NCI-H748 (cell line): Measurements from ENCODE around the gene NRIP2.

Experiments used
- DNase-seq: peaks from one replicate; lab custom pipeline; 2025; ENCODE audit not compliant: unreplicated experiment; lab: John Stamatoyannopoulos, UW

Gene NRIP2

GRCh38 chr12:2811801-2812200 lies 23.0 kb downstream of the NRIP2 start:
- no peak for DNase-seq

- no peak for DNase-seq
Measured at GRCh38 chr12:2806700-2807099, 28.1 kb downstream of the NRIP2 start.

- DNase-seq = no peak
Measured at GRCh38 chr12:2805143-2805520, 29.7 kb downstream of the NRIP2 start.

GRCh38 chr12:2804393-2805142 lies 30.3 kb downstream of the NRIP2 start:
- no peak for DNase-seq

GRCh38 chr12:2803635-2804392 lies 31.0 kb downstream of the NRIP2 start:
- no peak for DNase-seq

GRCh38 chr12:2801044-2801783 lies 33.6 kb downstream of the NRIP2 start:
- no peak for DNase-seq

GRCh38 chr12:2800046-2800570 lies 34.7 kb downstream of the NRIP2 start:
- no peak for DNase-seq

GRCh38 chr12:2797721-2798418 lies 37.0 kb downstream of the NRIP2 start:
- DNase-seq = no peak

- DNase-seq = peak; percentile 7
Measured at GRCh38 chr12:2796187-2796666, 38.6 kb downstream of the NRIP2 start.

- peak; percentile 58 for DNase-seq
Measured at GRCh38 chr12:2795291-2796186, 39.3 kb downstream of the NRIP2 start.

GRCh38 chr12:2794736-2795289 lies 40.0 kb downstream of the NRIP2 start, which contains the start of gene FKBP4:
Gene FKBP4, plus strand, starts transcription at chr12:2794970. Its CDS starts 170 bp downstream, at chr12:2795140.
- DNase-seq = peak; percentile 86

- peak; percentile 73 for DNase-seq
Measured at GRCh38 chr12:2794191-2794735, 40.6 kb downstream of the NRIP2 start.

GRCh38 chr12:2793561-2793960 lies 41.3 kb downstream of the NRIP2 start:
- no peak for DNase-seq

- no peak for DNase-seq
Measured at GRCh38 chr12:2792671-2793500, 41.9 kb downstream of the NRIP2 start.

- no peak for DNase-seq
Measured at GRCh38 chr12:2791089-2791488, 43.7 kb downstream of the NRIP2 start.

- peak; percentile 50 for DNase-seq
Measured at GRCh38 chr12:2785017-2785416, 49.8 kb downstream of the NRIP2 start.

GRCh38 chr12:2783936-2784600 lies 50.8 kb downstream of the NRIP2 start:
- DNase-seq = peak; percentile 60

GRCh38 chr12:2779281-2779680 lies 55.6 kb downstream of the NRIP2 start:
- no peak for DNase-seq
